Ectodermal cell (in vitro differentiated cells): Measurements from ENCODE around the gene PTH1R.

Experiments
- H3K27ac ChIP-seq: 2 replicates; pipeline ENCODE4 v1.7.0; 2013; ENCODE audit warnings: mild to moderate bottlenecking, low read depth, low read length; ENCODE audit not compliant: insufficient read depth, poor library complexity, severe bottlenecking
- H3K27me3 ChIP-seq: 2 replicates; pipeline ENCODE4 v1.7.0; 2013; ENCODE audit warnings: mild to moderate bottlenecking, low read length; ENCODE audit not compliant: insufficient read depth, control insufficient read depth, poor library complexity, severe bottlenecking
- H3K36me3 ChIP-seq: one replicate; pipeline ENCODE4 v1.7.0; 2013; ENCODE audit warnings: low read length; ENCODE audit not compliant: control insufficient read depth, insufficient read depth
- H3K4me1 ChIP-seq: one replicate; pipeline ENCODE4 v1.7.0; 2013; ENCODE audit warnings: low read length; ENCODE audit not compliant: control insufficient read depth, insufficient read depth
- H3K4me3 ChIP-seq: 2 replicates; pipeline ENCODE4 v1.7.0; 2013; ENCODE audit warnings: low read depth, low read length, control low read depth; ENCODE audit not compliant: insufficient read depth
- H3K9me3 ChIP-seq: 2 replicates; pipeline ENCODE4 v1.7.0; 2013; ENCODE audit warnings: mild to moderate bottlenecking, low read length, moderate library complexity; ENCODE audit not compliant: control insufficient read depth
- WGBS, 2 experiments: methylation state at CpG; one replicate each; pipeline ENCODE4 v1.1.7; 2013; ENCODE audit warnings: missing lambda C conversion rate in 2 of 2; 5-methylcytosine and 5-hydroxymethylcytosine counted together

The PTH1R gene

DNA sequence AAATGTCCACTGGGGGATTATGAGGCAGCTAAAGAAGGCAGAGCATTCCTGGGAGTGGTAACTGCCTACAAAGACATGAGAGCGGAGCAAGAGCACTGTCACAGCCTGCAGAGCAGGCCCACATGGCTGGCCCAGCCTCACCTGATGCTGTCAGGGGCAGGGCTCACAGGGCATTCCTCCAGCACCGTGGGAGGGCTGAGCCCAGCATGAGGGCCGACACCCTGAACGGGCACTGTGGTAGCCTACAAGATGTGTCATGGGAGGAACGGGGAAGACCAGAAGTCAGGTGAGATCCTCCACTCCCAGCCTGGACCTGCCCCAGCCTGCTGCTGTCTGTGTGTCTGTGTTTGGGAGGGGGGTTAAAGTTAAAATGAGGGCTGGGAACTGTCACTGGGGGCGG is 68.9 kb downstream of the PTH1R start:
- Histone ChIP-seq H3K9me3 (no peaks in the 10 kb centered on the region), H3K27ac (no peak overlapping the region), H3K4me1 (peaks cover 7% of the 10 kb centered on the region)

GRCh38 chr3:46946856-46947545 is 69.5 kb downstream of the PTH1R start:
- Histone ChIP-seq H3K27ac (no peak overlapping the region), H3K4me3 (no peak overlapping the region), H3K9me3 (no peaks in the 10 kb centered on the region), H3K27me3 (no peaks in the 10 kb centered on the region), H3K36me3 (no peaks in the 10 kb centered on the region), H3K4me1 (peaks cover 7% of the 10 kb centered on the region)
- WGBS, 2 experiments = 81 to 82% methylated on average over 7 of the region's 7 CpGs

More for the DNA sequence above, 68.9 kb downstream of the PTH1R start:
- H3K4me3 ChIP-seq = no peak overlapping the region
- no peaks in the 10 kb centered on the region for H3K36me3 ChIP-seq
- 83 to 87% methylated on average over 6 of the region's 6 CpGs for WGBS, 2 experiments
- no peaks in the 10 kb centered on the region for H3K27me3 ChIP-seq

DNA sequence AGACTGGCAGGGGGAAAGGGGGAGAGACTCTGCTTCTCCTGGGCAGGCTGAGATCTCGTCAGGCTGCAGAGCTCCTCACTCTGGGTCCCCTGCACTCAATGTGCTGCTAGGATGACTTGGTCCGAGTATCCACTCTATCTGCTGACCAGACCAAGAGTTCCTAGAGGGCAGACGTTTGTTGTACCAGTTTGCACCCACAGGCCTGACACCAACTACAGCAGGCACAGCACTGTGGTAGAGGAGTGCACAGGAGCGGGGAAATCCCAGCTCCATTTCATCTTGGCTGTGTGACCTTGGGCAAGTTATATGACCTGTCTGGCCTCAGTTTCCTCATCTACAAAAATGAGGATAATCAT is 70.0 kb downstream of the PTH1R start:
- Histone ChIP-seq H3K4me1 (peaks cover 7% of the 10 kb centered on the region), H3K4me3 (no peak overlapping the region), H3K27me3 (no peaks in the 10 kb centered on the region), H3K27ac (no peak overlapping the region), H3K36me3 (no peaks in the 10 kb centered on the region), H3K9me3 (no peaks in the 10 kb centered on the region)
- WGBS, 2 experiments = 90 to 92% methylated on average over 4 of the region's 4 CpGs

- H3K27ac ChIP-seq = no peak overlapping the region
- H3K36me3 ChIP-seq = no peaks in the 10 kb centered on the region
- H3K4me3 ChIP-seq = no peak overlapping the region
- WGBS, 2 experiments = 89 to 90% methylated on average over 19 of the region's 19 CpGs
- peaks cover 10% of the 10 kb centered on the region for H3K4me1 ChIP-seq
- no peaks in the 10 kb centered on the region for H3K27me3 ChIP-seq
- H3K9me3 ChIP-seq = no peaks in the 10 kb centered on the region
Measured at GRCh38 chr3:46947981-46948791, 70.7 kb downstream of the PTH1R start.

DNA sequence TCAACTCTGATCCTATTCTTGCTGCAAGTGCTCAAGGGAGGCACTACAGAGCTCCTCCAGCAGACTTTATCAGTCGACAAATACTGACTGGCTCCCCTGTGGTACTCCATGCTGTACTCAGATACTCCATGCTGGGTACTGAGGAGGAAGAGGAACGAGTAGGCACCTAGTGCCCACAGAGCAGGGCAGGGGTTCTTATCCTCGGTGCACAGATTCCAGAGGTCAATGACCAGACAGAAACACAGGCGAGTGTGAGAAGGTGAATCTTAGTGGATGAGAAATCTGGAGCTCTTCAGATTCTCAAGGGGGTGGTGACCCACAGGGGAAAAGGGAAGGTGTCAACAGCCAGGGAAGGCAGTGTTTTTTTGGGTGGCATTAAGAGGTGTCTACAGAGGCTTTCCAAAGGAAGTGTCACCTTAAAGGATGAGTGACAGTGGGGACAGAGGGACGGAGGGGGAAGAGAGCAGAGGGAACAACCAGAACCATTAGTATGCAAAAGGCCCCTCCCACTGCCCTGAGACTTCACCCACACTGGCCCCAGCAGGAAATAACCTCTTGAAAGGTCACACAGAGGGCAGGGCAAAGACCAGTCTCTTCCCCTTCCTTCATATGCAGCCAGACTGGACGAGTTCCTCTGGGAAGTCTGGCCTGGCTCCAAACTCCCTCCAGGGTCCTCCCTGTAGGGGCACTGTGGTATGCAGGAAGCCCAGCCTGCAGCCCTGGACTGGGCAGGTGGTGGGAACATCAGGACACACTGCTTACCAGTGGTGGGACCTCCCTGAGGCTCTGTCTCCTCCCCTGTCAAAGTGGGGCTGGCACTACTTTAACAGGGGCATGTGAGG is 71.5 kb downstream of the PTH1R start:
- Histone ChIP-seq H3K9me3 (no peaks in the 10 kb centered on the region), H3K4me3 (no peak overlapping the region), H3K27ac (no peak overlapping the region), H3K27me3 (no peaks in the 10 kb centered on the region), H3K4me1 (peaks cover 16% of the 10 kb centered on the region), H3K36me3 (no peaks in the 10 kb centered on the region)
- WGBS, 2 experiments = 76 to 83% methylated on average over 6 of the region's 6 CpGs

DNA sequence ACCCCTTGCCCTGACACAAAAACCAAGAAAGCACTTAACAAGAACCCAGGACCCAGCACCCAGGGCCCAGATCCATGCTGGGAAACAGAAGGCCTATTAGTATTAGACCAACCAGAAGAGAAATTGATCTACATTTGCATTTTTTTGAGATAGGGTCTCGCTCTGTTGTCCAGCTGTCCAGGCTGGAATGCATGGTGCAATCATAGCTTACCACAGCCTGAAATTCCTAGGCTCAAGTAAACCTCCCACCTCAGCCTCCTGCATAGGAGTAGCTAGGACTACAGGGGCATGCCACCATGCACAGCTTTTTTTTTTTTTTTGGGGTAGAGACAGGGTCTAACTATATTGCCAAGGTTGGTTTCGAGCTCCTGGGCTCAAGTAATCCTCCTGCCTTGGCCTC is 72.7 kb downstream of the PTH1R start:
- 92 to 96% methylated on average over 2 of the region's 2 CpGs for WGBS, 2 experiments
- no peak overlapping the region for H3K4me3 ChIP-seq
- H3K4me1 ChIP-seq = peaks cover 21% of the 10 kb centered on the region
- no peak overlapping the region for H3K27ac ChIP-seq
- H3K27me3 ChIP-seq = no peaks in the 10 kb centered on the region
- H3K9me3 ChIP-seq = no peaks in the 10 kb centered on the region
- H3K36me3 ChIP-seq = no peaks in the 10 kb centered on the region

GRCh38 chr3:46950650-46951241 is 73.2 kb downstream of the PTH1R start:
- no peak overlapping the region for H3K4me3 ChIP-seq
- no peaks in the 10 kb centered on the region for H3K36me3 ChIP-seq
- H3K9me3 ChIP-seq = no peaks in the 10 kb centered on the region
- H3K4me1 ChIP-seq = peaks cover 21% of the 10 kb centered on the region
- WGBS, 2 experiments = 87 to 89% methylated on average over 6 to 7 of the region's 7 CpGs
- H3K27me3 ChIP-seq = no peaks in the 10 kb centered on the region
- no peak overlapping the region for H3K27ac ChIP-seq

GRCh38 chr3:46952813-46953212 is 75.3 kb downstream of the PTH1R start:
- no peak overlapping the region for H3K27ac ChIP-seq

More at GRCh38 chr3:46952813-46953212, 75.3 kb downstream of the PTH1R start:
- no peaks in the 10 kb centered on the region for H3K27me3 ChIP-seq
- no peaks in the 10 kb centered on the region for H3K36me3 ChIP-seq
- 81 to 86% methylated on average over 2 of the region's 2 CpGs for WGBS, 2 experiments
- peaks cover 21% of the 10 kb centered on the region for H3K4me1 ChIP-seq
- H3K4me3 ChIP-seq = no peak overlapping the region
- no peaks in the 10 kb centered on the region for H3K9me3 ChIP-seq
